ENCODE results near the gene MORN1.

DNA sequence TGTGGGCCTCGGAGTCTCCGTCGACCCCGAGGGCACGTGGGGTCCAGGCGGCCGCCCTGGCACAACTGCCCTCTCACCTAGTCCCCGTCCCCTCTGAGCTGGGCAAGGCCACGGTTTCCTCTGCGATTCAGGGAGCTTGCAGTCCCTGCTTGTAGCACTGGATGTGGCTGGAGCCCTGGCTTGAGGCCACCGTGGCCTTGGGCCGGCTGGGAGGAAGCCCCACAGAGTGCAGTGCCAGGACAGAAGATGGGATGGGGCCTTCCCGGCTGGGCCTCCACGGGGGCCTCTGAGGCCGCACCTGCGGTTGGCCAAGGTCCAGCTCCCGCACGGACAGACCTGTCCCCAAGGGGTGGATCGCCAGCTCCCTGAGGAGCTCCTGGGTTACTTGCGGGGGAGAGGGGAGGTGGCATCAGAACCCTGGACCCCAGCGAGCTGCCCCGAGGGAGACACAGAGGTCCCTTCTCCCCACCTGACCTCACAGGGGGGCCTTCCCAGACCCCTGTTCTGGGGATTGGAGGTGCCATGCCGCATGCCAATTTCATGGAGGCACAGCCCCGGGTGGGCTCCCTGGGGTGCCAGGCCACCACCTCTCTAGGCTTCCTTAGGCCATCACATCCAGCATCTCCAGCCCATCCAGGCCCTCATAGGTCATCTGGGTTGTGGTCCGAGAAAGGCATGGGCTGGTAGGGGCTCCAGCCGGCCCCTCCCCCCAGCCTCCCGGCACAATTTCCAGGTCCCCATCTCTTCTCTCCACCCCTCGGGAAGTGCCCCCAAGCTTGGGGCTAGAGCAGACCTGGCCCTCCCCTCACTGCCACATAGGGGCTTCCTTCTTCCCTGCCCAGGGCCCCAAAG is 80.8 kb downstream of the MORN1 start:
- TF ChIP-seq, protein P1, sequence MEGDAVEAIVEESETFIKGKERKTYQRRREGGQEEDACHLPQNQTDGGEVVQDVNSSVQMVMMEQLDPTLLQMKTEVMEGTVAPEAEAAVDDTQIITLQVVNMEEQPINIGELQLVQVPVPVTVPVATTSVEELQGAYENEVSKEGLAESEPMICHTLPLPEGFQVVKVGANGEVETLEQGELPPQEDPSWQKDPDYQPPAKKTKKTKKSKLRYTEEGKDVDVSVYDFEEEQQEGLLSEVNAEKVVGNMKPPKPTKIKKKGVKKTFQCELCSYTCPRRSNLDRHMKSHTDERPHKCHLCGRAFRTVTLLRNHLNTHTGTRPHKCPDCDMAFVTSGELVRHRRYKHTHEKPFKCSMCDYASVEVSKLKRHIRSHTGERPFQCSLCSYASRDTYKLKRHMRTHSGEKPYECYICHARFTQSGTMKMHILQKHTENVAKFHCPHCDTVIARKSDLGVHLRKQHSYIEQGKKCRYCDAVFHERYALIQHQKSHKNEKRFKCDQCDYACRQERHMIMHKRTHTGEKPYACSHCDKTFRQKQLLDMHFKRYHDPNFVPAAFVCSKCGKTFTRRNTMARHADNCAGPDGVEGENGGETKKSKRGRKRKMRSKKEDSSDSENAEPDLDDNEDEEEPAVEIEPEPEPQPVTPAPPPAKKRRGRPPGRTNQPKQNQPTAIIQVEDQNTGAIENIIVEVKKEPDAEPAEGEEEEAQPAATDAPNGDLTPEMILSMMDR (IDR thresholded peaks at IDR 0.05) = no peak
- no peak for TF ChIP-seq EP300 (IDR thresholded peaks at IDR 0.05)
